Lung (tissue), 12 donors: Measurements from ENCODE around the gene TBCD. TPM values are rescaled to one million over a fixed set of nuclear protein-coding genes. Genes with fewer than 3 reads are reported as not detected.

Source experiments
- ATAC-seq: fragments of 200-7000 bp; cut with Tn5 transposase; one replicate; pipeline ENCODE4 v1.9.1; 2020; ENCODE audit warnings: moderate number of reproducible peaks; ENCODE audit not compliant: insufficient read depth, low FRiP score
- DNase-seq, 3 donors: peaks; one replicate each; pipeline ENCODE4 v3.0.0-alpha.2; 2013 to 2017
- H3K27ac ChIP-seq, 2 donors: one replicate each; pipeline ENCODE4 v1.5.1; 2013; ENCODE audit warnings: mild to moderate bottlenecking in 2 of 2, moderate library complexity in 2 of 2, control low read depth in 1 of 2, inconsistent platforms in 1 of 2, low read depth in 1 of 2, low read length in 1 of 2
- H3K27me3 ChIP-seq, 3 donors: one replicate each; pipeline ENCODE4 v1.5.1; 2013; ENCODE audit warnings: low read length in 2 of 3; ENCODE audit not compliant: control insufficient read depth in 3 of 3, insufficient read depth in 3 of 3
- H3K36me3 ChIP-seq, 4 donors: one replicate each; pipeline ENCODE4 v1.5.1; 2013; ENCODE audit warnings: low read length in 4 of 4, mild to moderate bottlenecking in 1 of 4, moderate library complexity in 1 of 4; ENCODE audit not compliant: control insufficient read depth in 4 of 4, insufficient read depth in 4 of 4
- H3K4me1 ChIP-seq, 5 donors: one replicate each; pipeline ENCODE4 v1.5.1; 2013; ENCODE audit warnings: low read length in 5 of 5, mild to moderate bottlenecking in 2 of 5, moderate library complexity in 1 of 5; ENCODE audit not compliant: control insufficient read depth in 5 of 5, insufficient read depth in 5 of 5
- H3K4me3 ChIP-seq: one replicate; pipeline ENCODE4 v1.5.1; 2013; ENCODE audit warnings: mild to moderate bottlenecking, control low read depth, moderate library complexity
- H3K9ac ChIP-seq, 2 donors: one replicate each; pipeline ENCODE4 v1.5.1; 2013; ENCODE audit warnings: low read length in 2 of 2, control low read depth in 1 of 2; ENCODE audit not compliant: insufficient read depth in 1 of 2
- H3K9me3 ChIP-seq, 4 donors: one replicate each; pipeline ENCODE4 v1.5.1; 2013; ENCODE audit warnings: low read length in 3 of 4, mild to moderate bottlenecking in 1 of 4, moderate library complexity in 1 of 4; ENCODE audit not compliant: control insufficient read depth in 4 of 4, insufficient read depth in 3 of 4
- CTCF ChIP-seq: IDR thresholded peaks from 2 replicates; pipeline ENCODE4 v1.5.1; 2012; ENCODE audit warnings: mild to moderate bottlenecking; ENCODE audit errors: control extremely low read depth, extremely low read depth
- WGBS, 2 donors: extraction: QIAGEN DNeasy Blood & Tissue Kit; methylation state at CpG; one replicate each; pipeline ENCODE4 v1.1.7; 2013; 5-methylcytosine and 5-hydroxymethylcytosine counted together
- polyA plus RNA-seq, 2 donors: library from polyadenylated mRNA; stranded (reverse); fragments of 200-250 nt; gene quantifications; one replicate each; pipeline ENCODE4 v1.2.1, GENCODE V29; 2013
- total RNA-seq, 2 donors: library from RNA; depleted of rRNA in 1 of 2; stranded (reverse); fragments of >200 nt in 1 of 2; gene quantifications; one replicate each; pipeline ENCODE4 v1.2.1, GENCODE V29; 2014 to 2021
- donor health status: control.
- donor health status: control.
- donor health status: Bipolar disorder and iron deficiency.
- donor health status: healthy.
- donor health status: DM: yes; HTN: yes; CAD: no.

Gene TBCD
- total and polyA plus RNA-seq, 4 donors = 57.6 to 119 (median 90.3) TPM

GRCh38 chr17:82839617-82840292 lies 87.9 kb downstream of the TBCD start, which contains the start of gene ZNF750:
ZNF750 (minus strand) TSS chr17:82840022; CDS start chr17:82832454, 7,568 bp downstream.
- H3K9ac ChIP-seq = no peak within 1 kb of the TSS
- H3K36me3 ChIP-seq = peaks cover 0 to 3% (median 0%) of the 10 kb centered on the region in 4 donors
- peak within 1 kb of the TSS in 1 of 2 donors; percentile 43 for H3K27ac ChIP-seq
- ATAC-seq = no peak
- H3K4me1 ChIP-seq = peaks cover 0 to 27% (median 10%) of the 10 kb centered on the region in 5 donors
- no peak for TF ChIP-seq CTCF
- H3K9me3 ChIP-seq = no peaks in the 10 kb centered on the region
- no peak within 1 kb of the TSS for H3K4me3 ChIP-seq
- H3K27me3 ChIP-seq = no peaks in the 10 kb centered on the region
- 77 to 90% methylated on average over 25 of the region's 25 CpGs for WGBS, 2 donors
- peak in 1 of 3 donors; percentile 47 for DNase-seq

- Histone ChIP-seq H3K4me3 (no peak overlapping the region), H3K4me1 (peaks cover 0 to 27% (median 10%) of the 10 kb centered on the region in 5 donors), H3K9ac (no peak overlapping the region), H3K27me3 (no peaks in the 10 kb centered on the region), H3K9me3 (no peaks in the 10 kb centered on the region), H3K27ac (no peak overlapping the region), H3K36me3 (peaks cover 0 to 3% (median 0%) of the 10 kb centered on the region in 4 donors)
- TF ChIP-seq CTCF = no peak
- ATAC-seq (no peak), DNase-seq (no peak)
- 90 to 94% methylated on average over 12 of the region's 12 CpGs for whole genome bisulfite sequencing, 2 donors
Measured at GRCh38 chr17:82840431-82840831, 88.6 kb downstream of the TBCD start.

- TF ChIP-seq CTCF = no peak
- peaks cover 0 to 6% (median 0%) of the 10 kb centered on the region in 4 donors for H3K36me3 ChIP-seq
- no peak for DNase-seq
- no peaks in the 10 kb centered on the region for H3K27me3 ChIP-seq
- 88 to 89% methylated on average over 16 of the region's 16 CpGs for whole genome bisulfite sequencing, 2 donors
- no peak overlapping the region for H3K27ac ChIP-seq
- no peak for ATAC-seq
- H3K9me3 ChIP-seq = no peaks in the 10 kb centered on the region
- no peak overlapping the region for H3K4me3 ChIP-seq
- peaks cover 0 to 26% (median 10%) of the 10 kb centered on the region in 5 donors for H3K4me1 ChIP-seq
- no peak overlapping the region for H3K9ac ChIP-seq
Measured at GRCh38 chr17:82841921-82842596, 90.2 kb downstream of the TBCD start.
